Measurements from ENCODE around the gene SDHB. TPM values are rescaled to one million over a fixed set of nuclear protein-coding genes. Genes with fewer than 3 reads are reported as not detected.

SDHB gene
- total and polyA plus RNA-seq, 2 donors (not counting 1 experiment from before 2014, with no cell fraction given): 58.0 to 61.0 TPM

DNA sequence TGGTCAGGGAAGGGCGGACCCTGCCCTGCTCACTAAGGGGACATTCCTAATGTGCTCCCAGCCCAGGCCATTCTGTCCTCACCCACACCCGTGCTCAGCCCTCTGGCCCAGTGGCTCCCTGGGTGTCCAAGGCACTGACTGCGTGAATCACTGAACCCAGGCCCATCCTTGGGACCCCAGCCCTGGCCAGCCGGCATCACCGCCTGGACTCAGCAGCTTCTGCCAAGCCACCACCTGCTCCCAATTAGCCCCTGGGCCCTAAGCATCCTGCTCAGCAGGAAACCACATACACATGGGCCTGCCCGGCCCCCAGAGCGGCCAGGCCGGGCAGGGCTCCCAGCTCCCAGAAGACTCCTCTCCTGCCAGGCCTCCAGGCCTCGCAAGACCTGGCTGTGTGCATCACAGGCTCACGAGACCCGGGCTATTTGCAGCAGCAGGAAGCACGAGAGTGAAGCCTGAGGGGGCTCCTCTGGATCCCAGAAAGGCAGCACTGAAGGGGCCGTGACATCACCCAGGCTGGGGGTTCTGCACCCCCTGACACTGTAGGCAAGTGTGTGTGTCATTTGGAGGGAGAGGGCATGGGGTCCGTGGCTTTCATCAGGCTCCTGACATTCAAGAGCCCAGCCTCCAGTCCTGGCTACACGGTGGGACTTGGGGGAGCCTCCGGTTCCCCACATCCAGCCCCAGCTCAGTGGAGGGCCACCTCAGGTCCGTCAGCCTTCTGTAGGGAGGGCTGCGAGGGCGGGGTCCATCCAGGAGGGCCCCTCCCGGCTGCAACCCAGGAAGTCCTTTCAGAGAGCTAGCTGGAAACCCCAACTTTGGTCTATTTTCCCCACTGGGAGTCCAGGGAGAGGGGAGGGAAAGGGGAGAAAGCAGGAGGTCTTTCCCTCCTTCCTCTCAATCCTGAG lies 75.0 kb downstream of the SDHB start:
- H3K79me2 ChIP-seq (ENCODE audit: control insufficient read depth, insufficient read depth, low read length): no peaks in the 10 kb centered on the region
- ChIA-PET CTCF (no interaction called here), POLR2A (no interaction called here)
- H3K4me2 ChIP-seq (replicated peaks; ENCODE audit: low read depth, low read length, poor library complexity, severe bottlenecking): no peak overlapping the region
- intact Hi-C loops (cut with micrococcal nuclease): no loop called here
- H3K36me3 ChIP-seq (replicated peaks in 1 of 2; ENCODE audit: control extremely low read depth in 1 of 2, control insufficient read depth in 1 of 2, extremely low read depth in 1 of 2, insufficient read depth in 2 of 2, low read length in 1 of 2): no peaks in the 10 kb centered on the region
- H3K9me3 ChIP-seq (ENCODE audit: control extremely low read depth in 1 of 3, control insufficient read depth in 2 of 3, insufficient read depth in 1 of 3, low read length in 2 of 3): peaks cover 0 to 4% (median 0%) of the 10 kb centered on the region in 3 donors
- WGBS (ENCODE audit: insufficient coverage): 51% methylated on average over 17 of the region's 20 CpGs
- no peak overlapping the region for H2AFZ ChIP-seq (ENCODE audit: insufficient read depth, low read depth, low read length, poor library complexity, severe bottlenecking)
- Mint-ChIP-seq H3K9me3 (ENCODE audit: insufficient read depth) (no peaks in the 10 kb centered on the region), H3K4me3 (no peak overlapping the region), H3K27ac (no peak overlapping the region), H3K4me1 (peaks cover 11% of the 10 kb centered on the region), H3K27me3 (peaks cover 20% of the 10 kb centered on the region)
- TF ChIP-seq, protein P1, sequence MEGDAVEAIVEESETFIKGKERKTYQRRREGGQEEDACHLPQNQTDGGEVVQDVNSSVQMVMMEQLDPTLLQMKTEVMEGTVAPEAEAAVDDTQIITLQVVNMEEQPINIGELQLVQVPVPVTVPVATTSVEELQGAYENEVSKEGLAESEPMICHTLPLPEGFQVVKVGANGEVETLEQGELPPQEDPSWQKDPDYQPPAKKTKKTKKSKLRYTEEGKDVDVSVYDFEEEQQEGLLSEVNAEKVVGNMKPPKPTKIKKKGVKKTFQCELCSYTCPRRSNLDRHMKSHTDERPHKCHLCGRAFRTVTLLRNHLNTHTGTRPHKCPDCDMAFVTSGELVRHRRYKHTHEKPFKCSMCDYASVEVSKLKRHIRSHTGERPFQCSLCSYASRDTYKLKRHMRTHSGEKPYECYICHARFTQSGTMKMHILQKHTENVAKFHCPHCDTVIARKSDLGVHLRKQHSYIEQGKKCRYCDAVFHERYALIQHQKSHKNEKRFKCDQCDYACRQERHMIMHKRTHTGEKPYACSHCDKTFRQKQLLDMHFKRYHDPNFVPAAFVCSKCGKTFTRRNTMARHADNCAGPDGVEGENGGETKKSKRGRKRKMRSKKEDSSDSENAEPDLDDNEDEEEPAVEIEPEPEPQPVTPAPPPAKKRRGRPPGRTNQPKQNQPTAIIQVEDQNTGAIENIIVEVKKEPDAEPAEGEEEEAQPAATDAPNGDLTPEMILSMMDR (IDR thresholded peaks at IDR 0.05): no peak
- TF ChIP-seq EZH2 (IDR thresholded peaks at IDR 0.05; ENCODE audit: borderline replicate concordance, insufficient read depth, low read depth, low read length, poor library complexity, severe bottlenecking): no peak
- H3K4me1 ChIP-seq (ENCODE audit: control insufficient read depth in 2 of 2, insufficient read depth in 2 of 2, low read length in 2 of 2): peaks cover 7 to 9% of the 10 kb centered on the region in 2 donors
- no peak overlapping the region for H3K4me3 ChIP-seq (ENCODE audit: control extremely low read depth in 1 of 5, extremely low read depth in 1 of 5, insufficient read depth in 1 of 5, low read depth in 2 of 5, low read length in 4 of 5)
- DNase-seq (no peak), ATAC-seq (ENCODE audit: low read depth) (no peak)
- no peak overlapping the region for H3K27ac ChIP-seq (ENCODE audit: low read length in 2 of 2)
- peaks cover 0 to 32% (median 6%) of the 10 kb centered on the region in 4 experiments for H3K27me3 ChIP-seq (replicated peaks in 1 of 4; ENCODE audit: control extremely low read depth in 1 of 4, control insufficient read depth in 3 of 4, insufficient read depth in 4 of 4, low read length in 3 of 4)
- no peak overlapping the region for H3K9ac ChIP-seq (ENCODE audit: low read length)
- H4K20me1 ChIP-seq (ENCODE audit: control insufficient read depth, insufficient read depth, low read length, poor library complexity, severe bottlenecking): no peaks in the 10 kb centered on the region

DNA sequence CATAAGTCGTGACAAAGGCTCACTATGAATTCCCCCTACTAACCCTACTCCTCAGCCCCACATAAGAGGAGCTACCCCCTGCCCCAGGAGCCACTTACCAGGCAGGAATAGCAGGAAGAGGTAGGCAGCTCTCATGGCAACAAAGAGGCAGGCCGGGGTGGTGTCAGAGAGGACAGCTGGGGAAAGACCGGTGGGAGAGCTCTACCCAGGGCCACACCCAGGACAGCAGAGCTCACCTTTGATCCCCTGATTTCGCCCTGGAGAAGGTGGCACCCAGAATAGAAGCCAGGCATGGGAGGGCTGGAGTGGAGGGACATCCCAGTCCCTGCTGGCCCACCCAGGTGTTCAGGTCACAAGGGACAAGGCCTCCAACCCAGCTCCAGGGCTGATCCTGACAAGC lies 75.7 kb downstream of the SDHB start:
- no peaks in the 10 kb centered on the region for H3K9me3 Mint-ChIP-seq (ENCODE audit: insufficient read depth)
- H3K4me3 ChIP-seq (ENCODE audit: control extremely low read depth in 1 of 5, extremely low read depth in 1 of 5, insufficient read depth in 1 of 5, low read depth in 2 of 5, low read length in 4 of 5): no peak overlapping the region
- H3K36me3 ChIP-seq (replicated peaks in 1 of 2; ENCODE audit: control extremely low read depth in 1 of 2, control insufficient read depth in 1 of 2, extremely low read depth in 1 of 2, insufficient read depth in 2 of 2, low read length in 1 of 2): no peaks in the 10 kb centered on the region
- ATAC-seq (ENCODE audit: low read depth) (no peak), DNase-seq (no peak)
- no peaks in the 10 kb centered on the region for H4K20me1 ChIP-seq (ENCODE audit: control insufficient read depth, insufficient read depth, low read length, poor library complexity, severe bottlenecking)
- no peak overlapping the region for H3K27ac Mint-ChIP-seq
- TF ChIP-seq, protein P1 (IDR thresholded peaks at IDR 0.05): no peak
- TF ChIP-seq EZH2 (IDR thresholded peaks at IDR 0.05; ENCODE audit: borderline replicate concordance, insufficient read depth, low read depth, low read length, poor library complexity, severe bottlenecking): no peak
- peaks cover 0 to 32% (median 6%) of the 10 kb centered on the region in 4 experiments for H3K27me3 ChIP-seq (replicated peaks in 1 of 4; ENCODE audit: control extremely low read depth in 1 of 4, control insufficient read depth in 3 of 4, insufficient read depth in 4 of 4, low read length in 3 of 4)
- H3K9me3 ChIP-seq (ENCODE audit: control extremely low read depth in 1 of 3, control insufficient read depth in 2 of 3, insufficient read depth in 1 of 3, low read length in 2 of 3): peaks cover 0 to 4% (median 0%) of the 10 kb centered on the region in 3 donors
- H3K4me1 ChIP-seq (ENCODE audit: control insufficient read depth in 2 of 2, insufficient read depth in 2 of 2, low read length in 2 of 2): peaks cover 7 to 9% of the 10 kb centered on the region in 2 donors
- H3K4me1 Mint-ChIP-seq: peaks cover 11% of the 10 kb centered on the region
- 87% methylated on average over 3 of the region's 4 CpGs for WGBS (ENCODE audit: insufficient coverage)
- POLR2A ChIA-PET: no interaction called here
- CTCF ChIA-PET: no interaction called here
- intact Hi-C loops (cut with micrococcal nuclease): no loop called here
- H3K79me2 ChIP-seq (ENCODE audit: control insufficient read depth, insufficient read depth, low read length): no peaks in the 10 kb centered on the region
- no peak overlapping the region for H2AFZ ChIP-seq (ENCODE audit: insufficient read depth, low read depth, low read length, poor library complexity, severe bottlenecking)
- no peak overlapping the region for H3K9ac ChIP-seq (ENCODE audit: low read length)
- no peak overlapping the region for H3K4me3 Mint-ChIP-seq
- no peak overlapping the region for H3K4me2 ChIP-seq (replicated peaks; ENCODE audit: low read depth, low read length, poor library complexity, severe bottlenecking)
- no peak overlapping the region for H3K27ac ChIP-seq (ENCODE audit: low read length in 2 of 2)
- H3K27me3 Mint-ChIP-seq: peaks cover 16% of the 10 kb centered on the region

Data from B cell (primary cell).